ENCODE measurements around the gene PRL. TPM values are rescaled to one million over a fixed set of nuclear protein-coding genes. Genes with fewer than 3 reads are reported as not detected.

Gene PRL
- total RNA-seq, 1 experiment from 2014 or later, result not detected

DNA sequence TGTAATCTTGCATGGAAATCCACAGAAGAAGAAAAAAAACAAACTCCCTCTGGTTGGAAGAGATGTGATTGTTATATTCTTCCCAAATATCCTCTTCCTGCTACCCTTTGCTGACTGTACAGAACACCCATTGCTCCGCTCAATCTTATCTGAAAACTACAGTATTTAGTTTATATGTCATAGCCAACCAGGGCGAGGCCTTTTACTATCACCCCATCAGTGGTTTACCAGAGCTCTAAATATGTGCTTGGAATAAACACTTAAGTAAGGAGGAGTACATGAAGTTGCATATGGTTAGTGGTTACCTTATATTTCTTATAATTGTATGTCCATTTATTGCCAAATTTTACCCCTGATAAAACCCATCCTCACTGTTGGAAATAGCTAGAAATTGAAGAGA, 12.2 kb downstream of the PRL start:
- H2BK20ac ChIP-seq (ENCODE audit: low read depth, low read length, poor library complexity, severe bottlenecking), result no peak overlapping the region
- H3K9me3 Mint-ChIP-seq, result no peaks in the 10 kb centered on the region; a peak in 1 of 5 replicates
- TF ChIP-seq, protein P1, sequence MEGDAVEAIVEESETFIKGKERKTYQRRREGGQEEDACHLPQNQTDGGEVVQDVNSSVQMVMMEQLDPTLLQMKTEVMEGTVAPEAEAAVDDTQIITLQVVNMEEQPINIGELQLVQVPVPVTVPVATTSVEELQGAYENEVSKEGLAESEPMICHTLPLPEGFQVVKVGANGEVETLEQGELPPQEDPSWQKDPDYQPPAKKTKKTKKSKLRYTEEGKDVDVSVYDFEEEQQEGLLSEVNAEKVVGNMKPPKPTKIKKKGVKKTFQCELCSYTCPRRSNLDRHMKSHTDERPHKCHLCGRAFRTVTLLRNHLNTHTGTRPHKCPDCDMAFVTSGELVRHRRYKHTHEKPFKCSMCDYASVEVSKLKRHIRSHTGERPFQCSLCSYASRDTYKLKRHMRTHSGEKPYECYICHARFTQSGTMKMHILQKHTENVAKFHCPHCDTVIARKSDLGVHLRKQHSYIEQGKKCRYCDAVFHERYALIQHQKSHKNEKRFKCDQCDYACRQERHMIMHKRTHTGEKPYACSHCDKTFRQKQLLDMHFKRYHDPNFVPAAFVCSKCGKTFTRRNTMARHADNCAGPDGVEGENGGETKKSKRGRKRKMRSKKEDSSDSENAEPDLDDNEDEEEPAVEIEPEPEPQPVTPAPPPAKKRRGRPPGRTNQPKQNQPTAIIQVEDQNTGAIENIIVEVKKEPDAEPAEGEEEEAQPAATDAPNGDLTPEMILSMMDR (conservative IDR thresholded peaks at IDR 0.05), result no peak

More for the DNA sequence above, 12.2 kb downstream of the PRL start:
- no peak overlapping the region for H2AFZ ChIP-seq (ENCODE audit: low read length)
- H2AK5ac ChIP-seq (ENCODE audit: insufficient read length, low read length), result no peak overlapping the region
- no peak overlapping the region for H3K27ac Mint-ChIP-seq
- no peak overlapping the region for H4K91ac ChIP-seq (ENCODE audit: insufficient read length, low read depth, low read length)
- no peaks in the 10 kb centered on the region for H3K23me2 ChIP-seq (ENCODE audit: insufficient read length, low read depth, low read length, poor library complexity, severe bottlenecking)
- no peak overlapping the region for H3K9ac ChIP-seq (ENCODE audit: extremely low read depth, insufficient read length, low read length)
- 0 out of 7 replicates have a peak, but pooled peaks cover 0 to under 1% (median 0%) of the 10 kb centered on the region in 3 experiments for H3K36me3 Mint-ChIP-seq (ENCODE audit: insufficient read depth in 1 of 3, low read depth in 3 of 3)
- H4K20me1 ChIP-seq (ENCODE audit: control insufficient read depth, insufficient read depth, insufficient read length), result no peaks in the 10 kb centered on the region
- H3K79me1 ChIP-seq (ENCODE audit: insufficient read depth, low read depth, low read length, poor library complexity, severe bottlenecking), result no peaks in the 10 kb centered on the region
- H3K4me2 ChIP-seq (ENCODE audit: insufficient read depth, insufficient read length, low read length), result no peak overlapping the region
- no peak overlapping the region for H3K27ac ChIP-seq (ENCODE audit: insufficient read length, low read depth, low read length)
- peaks cover 3 to 4% of the 10 kb centered on the region in 2 experiments for H3K4me1 Mint-ChIP-seq
- no peaks in the 10 kb centered on the region for H3K79me2 ChIP-seq (ENCODE audit: insufficient read depth, low read length)
- H2BK12ac ChIP-seq (ENCODE audit: insufficient read length, low read depth, low read length), result no peak overlapping the region
- H2BK120ac ChIP-seq (ENCODE audit: low read depth, low read length, poor library complexity, severe bottlenecking), result no peak overlapping the region
- H3K27me3 ChIP-seq (ENCODE audit: insufficient read depth, low read length), result no peaks in the 10 kb centered on the region
- no peak overlapping the region for H3K4me3 Mint-ChIP-seq
- no peak overlapping the region for H3K56ac ChIP-seq (ENCODE audit: insufficient read length, low read depth, low read length)
- H4K5ac ChIP-seq (ENCODE audit: insufficient read length, low read depth, low read length), result no peak overlapping the region
- no peak overlapping the region for H4K8ac ChIP-seq (replicated peaks; ENCODE audit: insufficient read length, low read depth, low read length)
- H2BK15ac ChIP-seq (ENCODE audit: low read depth, low read length), result no peak overlapping the region
- WGBS (ENCODE audit: extremely low coverage, insufficient read length, low lambda C conversion rate), result no CpG with 5 or more reads among the region's 2 CpGs
- H3K9me3 ChIP-seq (ENCODE audit: control insufficient read depth, low read depth, low read length), result no peaks in the 10 kb centered on the region
- no peak overlapping the region for H3K23ac ChIP-seq (ENCODE audit: insufficient read length, low read depth, low read length)
- H2BK5ac ChIP-seq (ENCODE audit: insufficient read length, low read length), result no peak overlapping the region
- no peak overlapping the region for H3K4ac ChIP-seq (ENCODE audit: low read depth, low read length)
- no peaks in the 10 kb centered on the region for H3K4me1 ChIP-seq (ENCODE audit: insufficient read depth, low read length)
- no peak overlapping the region for H3K18ac ChIP-seq (ENCODE audit: insufficient read length, low read depth, low read length)
- H3K14ac ChIP-seq (ENCODE audit: insufficient read depth, low read length), result no peak overlapping the region
- DNase-seq, result no peak
- H3T11ph ChIP-seq (ENCODE audit: low read length), result no peak overlapping the region
- H3K27me3 Mint-ChIP-seq (ENCODE audit: low read depth), result no peaks in the 10 kb centered on the region

Data from H9 (cell line).